HEK293 (cell line): Measurements from ENCODE around the gene FRRS1L.

ENCODE experiments used
- TCF7L2 ChIP-seq: IDR thresholded peaks from 2 replicates; pipeline ENCODE4 v1.6.1; 2011; ENCODE audit warnings: low read depth, mild to moderate bottlenecking, inconsistent platforms, low read length, moderate library complexity, borderline replicate concordance
- ZNF555 ChIP-seq: fragments of 450-650 bp; formaldehyde crosslinking; conservative IDR thresholded peaks from 2 replicates; pipeline ENCODE4 v1.5.1; 2017; ENCODE audit warnings: missing biosample characterization, mild to moderate bottlenecking, missing genetic modification characterization, inconsistent platforms
- TF ChIP-seq, protein P1 (sequence below): fragments of 450-650 bp; formaldehyde crosslinking; IDR thresholded peaks from 2 replicates; pipeline ENCODE4 v1.5.1; 2016; ENCODE audit warnings: missing biosample characterization, missing genetic modification characterization

DNA sequence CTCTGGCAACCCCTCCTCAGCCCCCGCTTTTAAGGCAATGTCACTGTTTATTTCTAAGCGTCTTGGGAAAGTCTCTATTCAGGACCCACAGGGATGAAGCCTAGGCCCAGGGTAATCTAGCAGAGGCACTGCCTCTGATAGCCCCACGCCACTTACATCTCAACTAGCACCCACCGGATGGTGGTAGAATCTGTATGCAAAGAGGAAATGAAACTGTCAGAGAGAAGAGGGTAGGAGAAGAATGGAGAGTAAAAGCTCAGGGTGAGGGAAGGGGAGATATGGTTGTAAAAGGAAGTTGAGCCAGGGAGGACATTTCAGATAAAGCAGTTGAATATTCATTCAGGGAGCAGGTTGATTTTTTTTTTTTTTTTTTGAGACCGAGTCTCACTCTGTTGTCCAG is 3.0 kb downstream of the FRRS1L start:
- no peak for TF ChIP-seq ZNF555
- TF ChIP-seq TCF7L2, result no peak
- TF ChIP-seq, protein P1, sequence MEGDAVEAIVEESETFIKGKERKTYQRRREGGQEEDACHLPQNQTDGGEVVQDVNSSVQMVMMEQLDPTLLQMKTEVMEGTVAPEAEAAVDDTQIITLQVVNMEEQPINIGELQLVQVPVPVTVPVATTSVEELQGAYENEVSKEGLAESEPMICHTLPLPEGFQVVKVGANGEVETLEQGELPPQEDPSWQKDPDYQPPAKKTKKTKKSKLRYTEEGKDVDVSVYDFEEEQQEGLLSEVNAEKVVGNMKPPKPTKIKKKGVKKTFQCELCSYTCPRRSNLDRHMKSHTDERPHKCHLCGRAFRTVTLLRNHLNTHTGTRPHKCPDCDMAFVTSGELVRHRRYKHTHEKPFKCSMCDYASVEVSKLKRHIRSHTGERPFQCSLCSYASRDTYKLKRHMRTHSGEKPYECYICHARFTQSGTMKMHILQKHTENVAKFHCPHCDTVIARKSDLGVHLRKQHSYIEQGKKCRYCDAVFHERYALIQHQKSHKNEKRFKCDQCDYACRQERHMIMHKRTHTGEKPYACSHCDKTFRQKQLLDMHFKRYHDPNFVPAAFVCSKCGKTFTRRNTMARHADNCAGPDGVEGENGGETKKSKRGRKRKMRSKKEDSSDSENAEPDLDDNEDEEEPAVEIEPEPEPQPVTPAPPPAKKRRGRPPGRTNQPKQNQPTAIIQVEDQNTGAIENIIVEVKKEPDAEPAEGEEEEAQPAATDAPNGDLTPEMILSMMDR (tag by site-specific recombination), result no peak
